HG02884 (cell line): ENCODE results near the gene XRN2.
"Not testable (repeated sequence)": the region's sequence is repeated elsewhere in the genome, so short reads cannot be mapped to it uniquely, and the experiment has no call there.

Source experiments
- ATAC-seq: cut with Tn5 transposase; IDR thresholded peaks from one replicate; pipeline ENCODE4 v1.9.1; 2021; ENCODE audit warnings: mild to moderate bottlenecking, moderate library complexity; ENCODE audit not compliant: unreplicated experiment

XRN2 gene

DNA sequence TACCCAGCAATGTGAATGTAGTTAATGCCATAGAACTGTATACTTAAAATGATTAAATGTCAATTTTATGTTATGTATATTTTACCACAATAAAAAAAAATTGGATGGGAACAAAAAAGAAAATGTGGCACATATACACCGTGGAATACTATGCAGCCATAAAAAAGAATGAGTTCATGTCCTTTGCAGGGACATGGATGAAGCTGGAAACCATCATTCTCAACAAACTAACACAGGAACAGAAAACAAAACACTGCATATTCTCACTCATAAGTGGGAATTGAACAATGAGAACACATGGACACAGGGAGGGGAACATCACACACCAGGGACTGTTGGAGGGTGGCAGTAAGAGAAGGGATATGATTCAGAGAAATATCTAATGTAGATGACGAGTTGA is 116.0 kb downstream of the XRN2 start:
- not testable (repeated sequence) for ATAC-seq

- ATAC-seq: no peak
These were observed 118.6 kb downstream of the XRN2 start for GRCh38 chr20:21421601-21422236.

- not testable (repeated sequence) for ATAC-seq
These were observed 120.6 kb downstream of the XRN2 start for GRCh38 chr20:21423712-21424111.

DNA sequence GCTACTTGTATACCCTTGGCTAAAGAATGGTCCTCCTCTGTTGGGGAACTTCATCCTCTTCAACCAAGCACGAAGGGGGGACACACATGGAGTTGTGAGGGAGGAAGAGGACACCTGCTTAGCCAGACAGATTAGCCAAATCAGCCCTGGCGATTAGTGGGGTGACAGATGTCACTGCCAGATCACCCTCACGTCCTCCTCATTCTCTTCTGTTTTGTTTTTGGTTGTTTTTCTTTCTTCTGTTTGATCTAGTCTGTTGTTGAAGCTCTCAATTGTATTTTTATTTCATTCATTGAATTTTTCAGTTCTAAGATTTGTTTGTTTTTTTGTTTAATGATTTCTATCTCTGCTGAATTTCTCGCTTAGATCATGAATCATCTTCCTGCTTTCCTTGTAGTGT is 121.7 kb downstream of the XRN2 start:
- no peak for ATAC-seq

DNA sequence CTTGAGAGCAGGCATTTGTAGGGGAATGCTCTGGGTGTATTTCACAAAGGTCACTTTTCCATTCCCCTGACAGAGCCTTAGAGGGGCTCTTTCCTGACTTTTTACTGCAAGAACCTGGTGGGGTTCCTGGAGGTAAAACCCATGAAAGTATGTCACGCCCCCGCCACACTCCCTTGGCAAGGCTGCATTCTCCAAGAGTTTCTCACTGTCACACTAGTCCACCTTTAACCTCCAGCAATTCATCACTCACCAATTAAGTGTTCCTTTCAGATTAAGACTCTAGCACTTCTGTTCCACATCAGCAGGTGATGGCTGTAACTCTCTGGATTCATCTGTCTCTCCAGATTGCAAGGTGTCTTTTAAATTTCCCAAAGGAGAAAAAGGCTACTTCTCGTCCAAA is 126.9 kb downstream of the XRN2 start:
- ATAC-seq: no peak

DNA sequence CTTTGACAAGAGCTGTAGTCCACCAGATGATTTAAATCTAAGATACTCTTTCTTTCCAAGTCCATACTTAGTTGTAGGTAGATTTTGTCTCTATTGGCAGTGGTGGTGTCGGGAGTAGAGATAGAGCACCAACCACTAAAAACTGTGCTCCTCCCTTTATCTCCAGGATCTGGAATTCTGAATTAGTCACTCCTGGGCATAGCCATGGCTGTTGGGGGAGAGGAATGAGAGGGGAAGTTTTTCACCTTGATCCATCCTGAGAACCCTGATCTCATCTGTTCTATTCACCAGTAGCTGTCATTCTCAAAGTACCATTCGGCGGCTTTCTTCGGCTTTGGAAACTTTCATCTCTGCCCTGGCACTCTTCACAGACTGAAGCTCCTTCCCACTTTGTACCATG is 129.8 kb downstream of the XRN2 start:
- no peak for ATAC-seq

DNA sequence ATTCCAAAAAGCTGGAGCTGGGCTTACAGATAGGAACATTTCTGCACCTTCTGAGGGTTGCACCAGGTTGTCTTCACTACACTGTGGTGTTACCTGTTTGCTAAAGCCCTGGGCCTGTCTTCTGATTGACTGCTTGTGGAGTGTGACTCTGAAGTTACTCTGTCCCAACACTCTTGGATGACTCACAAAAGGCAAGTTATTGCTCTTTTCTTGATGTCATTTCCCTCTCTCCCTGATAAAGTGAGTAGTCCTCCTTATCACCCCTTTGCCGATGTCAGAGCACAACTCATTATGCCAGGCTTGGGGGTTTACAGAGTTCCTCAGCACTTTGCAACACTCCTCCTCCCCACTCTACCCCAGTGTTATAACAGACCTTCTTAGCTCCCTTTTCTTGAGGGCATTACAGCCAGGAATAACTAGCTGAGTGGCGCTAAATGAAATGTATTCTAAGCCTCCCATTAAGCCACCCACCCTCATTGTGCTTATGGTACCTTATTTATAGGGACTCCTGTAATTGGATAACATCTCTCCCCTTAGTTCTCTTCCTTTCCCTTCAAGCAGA is 130.3 kb downstream of the XRN2 start:
- no peak for ATAC-seq

DNA sequence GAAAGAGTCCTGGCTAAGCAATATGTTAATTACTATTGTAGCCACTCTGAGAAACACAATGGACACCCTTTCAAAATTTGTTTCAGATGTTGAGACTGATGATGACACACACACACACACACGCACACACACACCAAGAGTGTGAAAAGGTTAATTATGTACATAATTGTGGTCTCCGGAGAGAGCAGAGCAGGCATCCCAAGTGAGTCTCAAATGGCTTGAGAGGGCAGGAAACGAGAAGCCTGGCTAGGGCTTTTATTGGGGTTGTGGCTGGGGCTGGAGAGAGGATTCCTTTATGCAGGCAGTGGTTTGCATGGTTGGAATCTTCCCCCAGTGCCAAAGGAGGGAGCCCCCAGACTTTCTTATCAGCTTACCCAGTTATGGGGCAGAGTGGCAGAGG is 132.4 kb downstream of the XRN2 start:
- ATAC-seq: no peak

GRCh38 chr20:21436205-21436604 is 133.1 kb downstream of the XRN2 start:
- ATAC-seq: no peak

GRCh38 chr20:21437248-21437647 is 134.1 kb downstream of the XRN2 start:
- ATAC-seq: no peak

DNA sequence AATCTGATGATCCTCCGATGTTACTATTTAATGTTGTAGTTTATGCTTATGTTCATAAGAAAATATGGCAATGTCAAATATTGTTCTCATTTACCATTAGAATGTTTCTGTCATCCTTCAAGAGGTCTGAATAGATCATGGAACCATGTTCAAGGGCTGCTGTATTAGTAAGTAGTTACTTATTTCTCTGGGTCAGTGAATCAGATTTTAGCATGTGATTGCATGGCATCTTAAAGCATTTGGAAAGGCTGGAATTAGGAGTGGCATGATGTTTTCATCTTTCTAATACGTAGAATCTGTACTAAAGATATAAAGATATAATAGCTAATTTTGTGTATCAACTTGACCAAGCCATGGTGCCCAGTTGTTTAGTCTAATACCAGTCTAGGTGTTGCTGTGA is 134.7 kb downstream of the XRN2 start:
- ATAC-seq: no peak
